Thoracic aorta (tissue), 2 donors: ENCODE results near the gene JMJD8. TPM values are rescaled to one million over a fixed set of nuclear protein-coding genes. Genes with fewer than 3 reads are reported as not detected.

Experiments used
- ATAC-seq: fragments of 150-250 bp; one replicate; pipeline ENCODE4 v1.8.0; 2017; ENCODE audit warnings: low read depth; ENCODE audit not compliant: insufficient number of reproducible peaks, low FRiP score
- DNase-seq: peaks from one replicate; pipeline ENCODE4 v3.0.0-alpha.2; 2020; ENCODE audit warnings: low spot score
- H3K27ac ChIP-seq, 2 donors: fragments of 200-600 bp; sonication (generic); 1 replicate in 1 of 2; 2 replicates in 1 of 2; pipeline ENCODE4 v1.5.1; 2016; ENCODE audit warnings: mild to moderate bottlenecking in 2 of 2, moderate library complexity in 2 of 2
- H3K27me3 ChIP-seq: fragments of 200-600 bp; sonication (generic); replicated peaks from 2 replicates; pipeline ENCODE4 v1.6.0; 2016; ENCODE audit warnings: mild to moderate bottlenecking; ENCODE audit not compliant: insufficient read depth
- H3K36me3 ChIP-seq: fragments of 200-600 bp; sonication (generic); one replicate; pipeline ENCODE4 v1.5.1; 2016
- H3K4me1 ChIP-seq, 2 donors: fragments of 200-600 bp; sonication (generic); 1 replicate in 1 of 2; 2 replicates in 1 of 2; pipeline versions ENCODE4 v1.5.1 to v1.6.0; 2016; ENCODE audit warnings: low read depth in 2 of 2, mild to moderate bottlenecking in 1 of 2; ENCODE audit not compliant: control insufficient read depth in 1 of 2
- H3K4me3 ChIP-seq: fragments of 200-600 bp; sonication (generic); 2 replicates; pipeline ENCODE4 v1.5.1; 2016; ENCODE audit warnings: mild to moderate bottlenecking
- H3K9me3 ChIP-seq: fragments of 200-600 bp; sonication (generic); 2 replicates; pipeline ENCODE4 v1.5.1; 2016
- total RNA-seq, 2 donors: library from RNA; depleted of rRNA; stranded (reverse); fragments of >200 nt; gene quantifications; one replicate each; pipeline versions ENCODE4 v1.1.0 to v1.2.3, GENCODE V29; 2016
- TF ChIP-seq, protein P1 (sequence below): fragments of 200-600 bp; sonication (generic); IDR thresholded peaks from one replicate; pipeline ENCODE4 v1.5.1; 2019; ENCODE audit warnings: antibody characterized with exemption

Gene JMJD8
- total RNA-seq, 2 donors from 2014 or later = 98.7 to 128 TPM

DNA sequence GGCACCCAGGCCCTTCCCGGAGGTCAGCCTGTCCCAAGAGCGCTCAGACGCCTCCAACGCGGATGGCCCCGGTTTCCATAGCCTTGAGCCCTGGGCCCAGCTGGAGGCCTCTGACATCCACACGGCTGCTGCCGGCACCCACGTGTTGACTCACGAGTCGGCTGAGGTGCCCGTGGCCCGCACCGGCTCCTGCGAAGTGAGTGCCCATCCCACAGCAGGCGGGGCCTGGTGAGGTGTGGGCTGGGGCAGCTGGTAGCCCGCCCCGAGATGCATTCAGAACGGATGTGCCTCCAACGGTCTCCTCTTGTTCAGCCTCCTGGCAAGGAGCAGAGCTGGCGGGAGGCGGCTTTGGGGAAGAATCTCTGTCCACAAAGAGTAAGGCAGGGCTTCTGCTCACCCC is 32.3 kb downstream of the JMJD8 start:
- H3K27ac ChIP-seq = no peak overlapping the region
- H3K36me3 ChIP-seq = peaks cover 4% of the 10 kb centered on the region
- H3K9me3 ChIP-seq = no peaks in the 10 kb centered on the region
- TF ChIP-seq, protein P1, sequence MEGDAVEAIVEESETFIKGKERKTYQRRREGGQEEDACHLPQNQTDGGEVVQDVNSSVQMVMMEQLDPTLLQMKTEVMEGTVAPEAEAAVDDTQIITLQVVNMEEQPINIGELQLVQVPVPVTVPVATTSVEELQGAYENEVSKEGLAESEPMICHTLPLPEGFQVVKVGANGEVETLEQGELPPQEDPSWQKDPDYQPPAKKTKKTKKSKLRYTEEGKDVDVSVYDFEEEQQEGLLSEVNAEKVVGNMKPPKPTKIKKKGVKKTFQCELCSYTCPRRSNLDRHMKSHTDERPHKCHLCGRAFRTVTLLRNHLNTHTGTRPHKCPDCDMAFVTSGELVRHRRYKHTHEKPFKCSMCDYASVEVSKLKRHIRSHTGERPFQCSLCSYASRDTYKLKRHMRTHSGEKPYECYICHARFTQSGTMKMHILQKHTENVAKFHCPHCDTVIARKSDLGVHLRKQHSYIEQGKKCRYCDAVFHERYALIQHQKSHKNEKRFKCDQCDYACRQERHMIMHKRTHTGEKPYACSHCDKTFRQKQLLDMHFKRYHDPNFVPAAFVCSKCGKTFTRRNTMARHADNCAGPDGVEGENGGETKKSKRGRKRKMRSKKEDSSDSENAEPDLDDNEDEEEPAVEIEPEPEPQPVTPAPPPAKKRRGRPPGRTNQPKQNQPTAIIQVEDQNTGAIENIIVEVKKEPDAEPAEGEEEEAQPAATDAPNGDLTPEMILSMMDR = no peak
- H3K4me3 ChIP-seq = no peak overlapping the region
- DNase-seq = no peak
- no peaks in the 10 kb centered on the region for H3K27me3 ChIP-seq
- peaks cover 15 to 27% of the 10 kb centered on the region in 2 donors for H3K4me1 ChIP-seq
- ATAC-seq = no peak

DNA sequence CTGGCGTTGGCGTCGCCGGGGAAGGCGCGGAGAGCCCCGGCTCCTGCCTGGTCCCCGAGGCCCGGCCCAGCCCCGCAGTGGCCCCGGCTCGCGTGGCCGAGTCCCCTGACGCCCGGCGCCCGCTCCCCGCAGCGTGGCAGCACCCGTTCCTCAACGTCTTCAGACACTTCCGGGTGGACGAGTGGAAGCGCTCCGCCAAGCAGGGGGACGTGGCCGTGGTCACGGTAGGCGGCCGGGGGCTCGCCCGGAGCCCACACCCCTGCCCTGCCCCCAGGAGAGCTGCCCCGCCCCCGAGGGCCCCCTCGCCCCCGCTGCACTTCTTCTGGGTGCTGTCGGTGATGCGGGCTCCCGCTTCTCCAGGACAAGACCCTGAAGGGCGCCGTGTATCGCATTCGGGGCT is 34.5 kb downstream of the JMJD8 start:
- H3K4me3 ChIP-seq = peak overlapping the region; percentile 79
- no peaks in the 10 kb centered on the region for H3K27me3 ChIP-seq
- TF ChIP-seq, protein P1 = no peak
- no peak for DNase-seq
- peaks cover 15 to 27% of the 10 kb centered on the region in 2 donors for H3K4me1 ChIP-seq
- no peak for ATAC-seq
- no peak overlapping the region for H3K27ac ChIP-seq
- no peaks in the 10 kb centered on the region for H3K9me3 ChIP-seq
- H3K36me3 ChIP-seq = no peaks in the 10 kb centered on the region

DNA sequence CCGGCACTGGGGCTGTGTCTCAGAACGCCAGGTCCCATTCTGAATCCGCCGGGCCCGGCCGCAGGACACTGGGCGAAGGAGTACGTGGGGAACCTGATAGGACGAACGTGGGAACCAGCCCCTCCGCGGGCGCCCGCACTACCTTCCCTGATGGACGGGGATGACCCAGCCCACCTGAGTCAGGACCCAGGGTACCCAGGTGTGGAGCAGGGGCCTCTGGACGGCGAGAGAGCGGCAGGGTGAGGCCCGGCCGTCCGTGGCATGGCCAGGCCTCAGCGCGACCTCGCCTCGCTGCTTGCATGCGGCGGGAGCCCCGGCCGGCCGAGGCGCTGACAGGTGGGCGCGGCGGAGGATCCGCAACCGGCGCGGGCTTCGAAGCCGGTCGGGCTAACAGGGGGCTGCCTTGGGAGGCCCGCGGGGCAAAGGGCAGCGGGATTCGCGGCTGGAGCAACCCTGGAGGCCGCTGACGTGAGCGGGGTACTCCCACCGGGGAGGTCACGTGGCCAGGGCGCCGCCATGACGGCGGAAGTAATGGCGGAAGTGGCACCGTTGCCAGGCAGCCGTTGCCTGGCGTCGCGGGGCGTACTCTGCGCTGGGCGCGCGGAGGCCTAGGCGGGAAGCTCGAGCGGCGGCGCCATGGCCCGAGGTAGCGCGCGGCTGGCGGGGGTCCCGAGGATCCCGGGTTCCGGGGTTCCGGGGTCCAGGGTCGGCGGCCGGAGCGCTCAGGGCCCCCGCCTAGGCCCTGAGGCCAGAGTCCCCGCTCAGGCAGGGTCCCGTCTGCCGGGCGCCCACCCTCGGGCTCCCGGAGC is 35.1 kb downstream of the JMJD8 start, which contains the start of gene WDR90:
Gene WDR90 (plus strand): TSS at position 585 of the 809 bp plus-strand sequence. CDS start 52 bp downstream, at position 637.
- H3K9me3 ChIP-seq = no peaks in the 10 kb centered on the region
- H3K27ac ChIP-seq = peak within 1 kb of the TSS; percentile 71 to 81
- peak within 1 kb of the TSS; percentile 79 for H3K4me3 ChIP-seq
- no peaks in the 10 kb centered on the region for H3K36me3 ChIP-seq
- no peaks in the 10 kb centered on the region for H3K27me3 ChIP-seq
- H3K4me1 ChIP-seq = peaks cover 15 to 27% of the 10 kb centered on the region in 2 donors
- TF ChIP-seq, protein P1 = no peak
- ATAC-seq (peak; percentile 59), DNase-seq (peak; percentile 64)

DNA sequence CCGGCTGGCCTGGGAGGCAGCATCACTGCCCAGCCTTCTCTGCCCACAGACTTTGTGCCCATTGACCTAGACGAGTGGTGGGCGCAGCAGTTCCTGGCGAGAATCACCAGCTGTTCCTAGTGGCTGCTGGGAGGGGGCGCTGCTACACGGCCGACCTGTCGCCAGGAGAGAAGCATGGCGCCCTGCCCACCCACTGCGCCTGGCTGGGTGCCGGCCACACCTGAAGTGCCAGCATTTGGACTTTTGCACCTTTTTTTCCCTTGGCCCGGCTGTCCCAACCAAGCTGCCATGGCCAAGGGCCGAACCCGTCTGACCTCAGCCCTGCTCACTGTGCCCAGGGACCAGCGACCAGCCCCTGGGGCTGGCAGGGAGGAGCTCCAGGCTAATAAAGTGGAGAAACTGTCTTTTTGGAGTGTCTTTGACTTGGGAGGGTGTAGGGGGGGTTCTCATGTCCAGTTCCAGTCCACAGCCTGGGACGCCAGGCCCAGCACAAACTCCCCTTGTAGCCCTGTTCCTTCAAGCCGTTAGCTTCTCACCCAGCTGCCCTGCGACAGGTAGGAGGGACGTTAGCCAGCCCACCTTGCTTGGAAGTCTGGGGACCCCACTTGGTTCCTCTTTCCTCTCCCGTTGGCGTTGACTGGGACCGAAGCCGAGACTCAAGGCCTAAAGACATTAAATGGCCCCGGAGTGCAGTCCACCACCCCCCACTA is 35.9 kb downstream of the JMJD8 start:
- TF ChIP-seq, protein P1 = no peak
- H3K36me3 ChIP-seq = no peaks in the 10 kb centered on the region
- no peaks in the 10 kb centered on the region for H3K9me3 ChIP-seq
- DNase-seq (no peak), ATAC-seq (no peak)
- peaks cover 15 to 28% of the 10 kb centered on the region in 2 donors for H3K4me1 ChIP-seq
- peak overlapping the region; percentile 79 for H3K4me3 ChIP-seq
- no peaks in the 10 kb centered on the region for H3K27me3 ChIP-seq
- peak overlapping the region; percentile 71 to 81 for H3K27ac ChIP-seq
